Breast epithelium (tissue), 4 donors: ENCODE results near the gene ELMO3. TPM values are rescaled to one million over a fixed set of nuclear protein-coding genes. Genes with fewer than 3 reads are reported as not detected.

Source experiments
- DNase-seq, 2 donors: peaks; one replicate each; pipeline ENCODE4 v3.0.0-alpha.2; 2019; ENCODE audit warnings: low spot score in 2 of 2
- H3K27ac ChIP-seq, 2 donors: fragments of 200-600 bp; sonication (generic) in 1 of 2; one replicate each; pipeline ENCODE4 v1.5.1; 2016 to 2019; ENCODE audit warnings: mild to moderate bottlenecking in 1 of 2
- H3K27me3 ChIP-seq, 2 donors: fragments of 200-600 bp; sonication (generic) in 1 of 2; one replicate each; pipeline versions ENCODE4 v1.5.1 to v1.6.0; 2017 to 2019; ENCODE audit warnings: control low read depth in 1 of 2, mild to moderate bottlenecking in 1 of 2
- H3K36me3 ChIP-seq: fragments of 200-600 bp; one replicate; pipeline ENCODE4 v1.5.1; 2019
- H3K4me1 ChIP-seq, 2 donors: fragments of 200-600 bp; sonication (generic); one replicate each; pipeline ENCODE4 v1.5.1; 2016 to 2019; ENCODE audit warnings: control low read depth in 1 of 2
- H3K4me3 ChIP-seq, 3 donors: fragments of 200-600 bp; sonication (generic); 1 replicate in 2 of 3; 2 replicates in 1 of 3; pipeline ENCODE4 v1.5.1; 2016 to 2019; ENCODE audit warnings: mild to moderate bottlenecking in 3 of 3, moderate library complexity in 2 of 3
- H3K9me3 ChIP-seq, 2 donors: fragments of 200-600 bp; sonication (generic) in 1 of 2; one replicate each; pipeline ENCODE4 v1.5.1; 2016 to 2019; ENCODE audit warnings: control low read depth in 1 of 2
- POLR2A ChIP-seq: fragments of 450-650 bp; IDR thresholded peaks from one replicate; pipeline ENCODE4 v1.6.1; 2016; ENCODE audit warnings: antibody characterized with exemption, mild to moderate bottlenecking, moderate library complexity
- POLR2AphosphoS5 ChIP-seq, 3 donors: sonication (generic); formaldehyde crosslinking; IDR thresholded peaks; one replicate each; pipeline ENCODE4 v1.6.1; 2017; ENCODE audit warnings: antibody characterized with exemption in 3 of 3
- intact Hi-C: fragments of 100-400 bp; cut with DNase I; formaldehyde crosslinking; loops from one replicate; pipeline ENCODE4 v1.15.1; 2023; ENCODE audit warnings: low total_unique reads
- total RNA-seq, 3 donors: library from RNA; depleted of rRNA; stranded (reverse); fragments of >200 nt; gene quantifications; one replicate each; pipeline ENCODE4 v1.1.0, GENCODE V29; 2016
- TF ChIP-seq, protein P1 (sequence below), 3 donors: fragments of 450-650 bp; IDR thresholded peaks; one replicate each; pipeline ENCODE4 v1.5.1; 2016 to 2017; ENCODE audit warnings: antibody characterized with exemption in 3 of 3, mild to moderate bottlenecking in 3 of 3, moderate library complexity in 3 of 3

ELMO3 gene
- total RNA-seq, 3 donors from 2014 or later, result 1.1 to 35.0 (median 19.7) TPM

DNA sequence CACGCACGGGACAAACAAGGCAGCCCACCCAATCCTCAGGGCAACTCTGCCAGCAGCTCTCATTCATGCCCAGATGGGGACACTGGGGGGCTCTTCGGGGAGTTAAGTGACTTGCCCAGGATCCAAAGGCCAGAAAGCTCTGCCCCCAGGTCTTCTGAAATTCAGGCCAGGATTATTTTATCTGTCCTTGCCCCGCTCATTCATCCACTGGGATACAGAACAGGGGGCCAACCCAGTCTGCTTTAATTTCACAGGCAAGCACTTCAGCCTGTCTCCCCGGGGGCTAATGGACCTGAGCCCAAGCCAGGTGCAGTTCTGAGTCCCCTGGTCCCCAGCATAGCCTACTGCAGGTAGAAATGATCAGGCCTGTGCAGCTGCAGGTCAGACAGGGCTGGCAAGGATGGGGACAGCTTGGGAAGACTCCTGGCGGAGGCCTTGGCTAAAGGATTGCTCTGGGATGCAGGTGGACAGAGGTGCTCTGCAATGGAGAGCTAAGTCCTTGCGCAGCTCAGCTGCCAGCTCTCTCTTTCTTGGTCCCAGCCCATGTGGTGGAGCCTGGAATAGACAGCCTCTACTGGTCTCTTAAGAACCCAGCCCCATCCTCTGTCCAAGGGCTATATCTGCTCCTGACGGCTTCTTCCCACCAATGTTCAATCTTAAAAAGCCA lies 47.4 kb upstream of the ELMO3 start:
- peak overlapping the region; percentile 77 to 81 for H3K27ac ChIP-seq
- H3K4me1 ChIP-seq, result peaks cover 0 to 9% of the 10 kb centered on the region in 2 donors
- peak overlapping the region in 2 of 3 donors; percentile 69 to 94 for H3K4me3 ChIP-seq
- intact Hi-C loops, result no loop called here
- H3K27me3 ChIP-seq, result no peaks in the 10 kb centered on the region
- no peaks in the 10 kb centered on the region for H3K36me3 ChIP-seq
- no peak for DNase-seq
- TF ChIP-seq, protein P1, sequence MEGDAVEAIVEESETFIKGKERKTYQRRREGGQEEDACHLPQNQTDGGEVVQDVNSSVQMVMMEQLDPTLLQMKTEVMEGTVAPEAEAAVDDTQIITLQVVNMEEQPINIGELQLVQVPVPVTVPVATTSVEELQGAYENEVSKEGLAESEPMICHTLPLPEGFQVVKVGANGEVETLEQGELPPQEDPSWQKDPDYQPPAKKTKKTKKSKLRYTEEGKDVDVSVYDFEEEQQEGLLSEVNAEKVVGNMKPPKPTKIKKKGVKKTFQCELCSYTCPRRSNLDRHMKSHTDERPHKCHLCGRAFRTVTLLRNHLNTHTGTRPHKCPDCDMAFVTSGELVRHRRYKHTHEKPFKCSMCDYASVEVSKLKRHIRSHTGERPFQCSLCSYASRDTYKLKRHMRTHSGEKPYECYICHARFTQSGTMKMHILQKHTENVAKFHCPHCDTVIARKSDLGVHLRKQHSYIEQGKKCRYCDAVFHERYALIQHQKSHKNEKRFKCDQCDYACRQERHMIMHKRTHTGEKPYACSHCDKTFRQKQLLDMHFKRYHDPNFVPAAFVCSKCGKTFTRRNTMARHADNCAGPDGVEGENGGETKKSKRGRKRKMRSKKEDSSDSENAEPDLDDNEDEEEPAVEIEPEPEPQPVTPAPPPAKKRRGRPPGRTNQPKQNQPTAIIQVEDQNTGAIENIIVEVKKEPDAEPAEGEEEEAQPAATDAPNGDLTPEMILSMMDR (IDR thresholded peaks at IDR 0.05), result no peak
- TF ChIP-seq POLR2AphosphoS5 (IDR thresholded peaks at IDR 0.05) (no peak), POLR2A (no peak)
- no peaks in the 10 kb centered on the region for H3K9me3 ChIP-seq

DNA sequence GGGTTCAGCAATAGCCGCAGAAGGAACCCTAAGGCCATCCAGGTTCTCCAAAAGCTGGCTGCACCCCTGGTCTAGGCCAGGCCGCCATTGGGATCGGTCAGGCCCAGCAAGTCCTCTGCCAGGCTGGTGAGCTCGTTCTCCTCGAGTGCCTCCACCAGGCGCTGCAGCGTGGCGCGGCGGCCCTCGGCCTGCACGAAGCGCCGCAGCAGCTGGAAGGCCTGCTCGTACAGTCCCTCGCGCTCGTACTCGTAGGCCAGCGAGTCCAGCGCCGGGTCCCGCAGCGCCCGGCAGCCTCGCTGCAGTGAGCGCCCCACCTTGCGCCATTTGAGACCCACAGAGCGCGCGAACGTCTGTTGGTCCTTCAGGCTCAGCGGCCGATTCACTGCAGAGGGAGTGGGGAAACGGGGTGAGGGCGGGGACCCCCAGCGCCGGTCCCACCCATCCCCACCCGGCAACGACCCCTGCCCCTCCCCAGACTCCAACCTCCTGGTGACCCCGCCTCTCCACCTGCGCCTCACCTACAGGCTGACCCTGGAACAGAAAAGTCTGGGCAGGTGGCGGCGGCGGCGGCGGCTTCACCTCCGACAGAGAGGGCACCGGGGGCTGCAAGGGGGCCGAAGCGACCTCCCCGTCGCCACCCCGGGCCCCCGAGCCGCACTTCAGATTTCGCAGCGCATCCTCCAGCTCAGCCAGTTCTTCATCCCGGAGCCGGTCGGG lies 44.2 kb upstream of the ELMO3 start:
- DNase-seq, result no peak
- no peak overlapping the region for H3K27ac ChIP-seq
- H3K27me3 ChIP-seq, result no peaks in the 10 kb centered on the region
- intact Hi-C loops, result no loop called here
- TF ChIP-seq, protein P1 (IDR thresholded peaks at IDR 0.05), result no peak
- H3K9me3 ChIP-seq, result no peaks in the 10 kb centered on the region
- peaks cover 0 to 9% of the 10 kb centered on the region in 2 donors for H3K4me1 ChIP-seq
- no peaks in the 10 kb centered on the region for H3K36me3 ChIP-seq
- H3K4me3 ChIP-seq, result peak overlapping the region in 2 of 3 donors; percentile 15 to 57

DNA sequence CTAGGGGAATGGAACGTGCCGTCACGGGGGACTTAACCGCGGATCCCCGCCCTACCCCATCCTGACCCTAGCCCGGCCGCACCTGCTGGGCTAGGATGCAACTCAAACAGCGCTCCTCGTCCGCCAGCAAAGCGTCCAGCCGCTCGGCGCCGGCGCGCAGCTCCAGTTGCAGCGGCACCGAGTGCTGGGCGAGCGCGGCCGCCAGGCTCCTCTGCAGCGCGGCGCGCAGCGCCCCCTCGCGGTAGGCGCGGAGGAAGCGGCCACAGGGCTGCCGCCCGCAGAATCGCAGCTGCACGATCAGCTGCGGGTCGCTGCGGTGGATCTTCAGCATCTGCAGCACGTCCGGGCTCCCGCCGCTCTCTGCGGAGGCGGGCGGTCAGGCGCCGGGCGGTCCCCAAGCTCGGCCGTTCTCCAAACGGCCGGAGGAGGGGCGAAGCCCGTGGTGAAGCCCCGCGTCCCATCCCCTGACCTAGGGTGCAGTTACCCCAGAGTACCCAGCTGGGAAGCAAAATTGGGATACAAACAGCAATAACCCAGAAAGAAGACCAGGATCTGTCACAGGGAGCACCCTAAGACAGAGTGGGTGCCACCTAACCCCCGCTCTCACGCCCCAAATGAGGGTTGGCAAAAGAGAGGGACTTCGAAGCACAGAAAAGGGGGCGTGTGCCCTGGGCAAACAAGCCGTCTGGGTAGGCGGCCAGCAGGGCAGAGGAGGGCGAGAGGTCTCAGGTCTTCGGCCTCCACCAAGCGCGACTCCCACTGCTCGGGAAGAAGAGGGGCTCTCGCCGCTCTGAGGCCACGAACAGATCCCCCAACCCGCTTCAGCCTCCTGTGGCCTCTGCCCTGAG lies 43.4 kb upstream of the ELMO3 start:
- no peak overlapping the region for H3K27ac ChIP-seq
- TF ChIP-seq POLR2AphosphoS5 (IDR thresholded peaks at IDR 0.05) (peak in 2 of 3 donors; percentile 13 to 30), POLR2A (no peak)
- TF ChIP-seq, protein P1 (IDR thresholded peaks at IDR 0.05), result peak; percentile 63 to 99 (median 90)
- H3K4me3 ChIP-seq, result peak overlapping the region in 2 of 3 donors; percentile 15 to 57
- H3K27me3 ChIP-seq, result no peaks in the 10 kb centered on the region
- H3K4me1 ChIP-seq, result peaks cover 0 to 4% of the 10 kb centered on the region in 2 donors
- peak in 1 of 2 donors; percentile 67 for DNase-seq
- no peaks in the 10 kb centered on the region for H3K9me3 ChIP-seq
- H3K36me3 ChIP-seq, result no peaks in the 10 kb centered on the region
- intact Hi-C loops, result no loop called here

DNA sequence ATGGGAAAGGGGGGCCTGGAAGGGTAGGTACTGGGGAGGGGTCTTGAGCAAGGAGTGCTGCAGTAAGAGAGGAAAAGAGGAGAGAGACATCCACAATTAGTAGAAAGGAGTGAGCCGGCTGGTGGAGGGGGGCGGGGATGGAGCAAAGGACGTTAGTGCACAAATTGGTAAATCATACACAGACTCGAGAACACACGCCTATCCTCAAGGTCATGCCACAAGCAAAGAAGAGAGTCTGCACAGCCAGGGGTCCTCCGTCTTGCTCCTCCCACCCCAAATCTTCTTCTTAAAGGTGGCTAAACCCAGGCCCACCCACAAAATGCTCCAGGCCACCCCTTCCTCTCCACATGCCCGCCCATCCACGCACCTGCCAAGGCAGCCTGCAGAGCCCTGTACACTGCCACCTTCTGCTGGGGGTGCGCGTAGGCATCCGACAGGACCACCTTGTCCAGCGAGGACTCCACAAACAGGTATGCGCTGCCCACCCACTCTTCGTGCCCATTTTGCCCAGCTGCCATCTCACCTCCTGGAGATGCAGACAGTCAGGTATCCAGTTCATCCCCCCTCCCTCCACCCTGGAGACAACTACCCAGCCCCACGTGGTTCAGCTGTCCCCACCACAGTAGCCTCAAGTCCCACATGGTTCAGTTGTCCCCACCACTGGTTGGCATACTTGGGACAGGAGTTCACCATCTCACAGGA lies 42.6 kb upstream of the ELMO3 start:
- Histone ChIP-seq H3K9me3 (no peaks in the 10 kb centered on the region), H3K36me3 (no peaks in the 10 kb centered on the region), H3K4me3 (no peak overlapping the region), H3K27me3 (no peaks in the 10 kb centered on the region), H3K27ac (no peak overlapping the region), H3K4me1 (peaks cover 0 to 5% of the 10 kb centered on the region in 2 donors)
- DNase-seq, result no peak
- no peak for TF ChIP-seq POLR2A
- intact Hi-C loops, result no loop called here

DNA sequence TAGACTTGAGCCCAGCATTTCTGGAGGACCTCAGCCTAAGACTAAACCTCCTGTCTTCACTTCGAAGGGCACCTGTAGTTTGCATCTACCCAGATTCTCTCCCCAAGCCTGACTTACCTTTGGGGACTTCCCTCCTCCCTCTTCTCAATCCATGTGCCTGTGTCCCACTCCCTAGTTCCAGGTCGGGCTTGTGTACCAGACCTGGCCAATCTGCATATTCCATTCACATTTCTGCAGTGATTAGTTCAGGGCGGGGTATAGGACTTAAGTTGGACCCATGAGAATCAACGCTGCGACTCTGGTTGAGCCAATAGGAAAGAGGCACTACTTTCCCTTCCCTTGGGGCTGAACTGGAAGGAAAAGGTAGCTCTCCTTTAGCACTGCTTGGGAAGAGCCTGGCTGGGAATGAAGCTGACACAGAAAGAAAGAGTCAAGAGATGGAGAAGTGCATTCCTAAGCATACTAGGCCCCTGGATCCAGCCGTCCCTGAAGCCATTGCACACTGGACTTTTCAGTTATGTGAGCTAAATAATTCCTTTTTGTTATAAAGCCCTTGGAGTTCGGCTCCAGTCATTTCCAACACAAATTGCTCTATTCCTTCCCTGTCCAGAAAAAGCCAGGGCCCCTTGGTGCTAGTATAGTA lies 41.7 kb upstream of the ELMO3 start:
- Histone ChIP-seq H3K4me1 (peaks cover 0 to 10% of the 10 kb centered on the region in 2 donors), H3K27ac (no peak overlapping the region), H3K4me3 (no peak overlapping the region), H3K9me3 (no peaks in the 10 kb centered on the region), H3K27me3 (no peaks in the 10 kb centered on the region), H3K36me3 (no peaks in the 10 kb centered on the region)
- TF ChIP-seq, protein P1 (IDR thresholded peaks at IDR 0.05), result no peak
- TF ChIP-seq POLR2A, result no peak
- no peak for DNase-seq
- intact Hi-C loops, result no loop called here
